B cell (primary cell): ENCODE data around the gene TRIM54. TPM values are rescaled to one million over a fixed set of nuclear protein-coding genes. Genes with fewer than 3 reads are reported as not detected.
A peak's percentile ranks its signal among the peaks of the same experiment; 100 is the strongest.

Source experiments
- ATAC-seq: fragments of 200-7000 bp; cut with Tn5 transposase; one replicate; pipeline ENCODE4 v1.10.0; 2021; ENCODE audit warnings: low read depth, mild to moderate bottlenecking, moderate number of reproducible peaks, moderate library complexity
- CTCF ChIA-PET: fragments of 350-600 bp; sonication (Branson Sonifier 250); formaldehyde crosslinking; loops from one replicate; lab custom pipeline; 2021; ENCODE audit warnings: antibody characterized with exemption, inconsistent platforms; lab: Charles Lee
- POLR2A ChIA-PET: fragments of 350-600 bp; sonication (Branson Sonifier 250); formaldehyde crosslinking; loops from one replicate; lab custom pipeline; 2021; ENCODE audit warnings: antibody characterized with exemption; lab: Charles Lee
- DNase-seq: peaks from one replicate; pipeline ENCODE4 v3.0.0; 2013
- H2AFZ ChIP-seq: 2 replicates; pipeline ENCODE4 v1.6.1; 2012; ENCODE audit warnings: mild to moderate bottlenecking, low read depth, low read length; ENCODE audit not compliant: insufficient read depth, poor library complexity, severe bottlenecking
- H3K27ac ChIP-seq, 2 donors: 1 replicate in 1 of 2; 2 replicates in 1 of 2; pipeline ENCODE4 v1.5.1; 2012 to 2013; ENCODE audit warnings: low read length in 2 of 2, mild to moderate bottlenecking in 2 of 2, moderate library complexity in 1 of 2
- H3K27me3 ChIP-seq, 4 experiments: fragments of 200-600 bp in 1 of 4; sonication (generic) in 1 of 4; replicated peaks in 1 of 4; 1 replicate in 2 of 4; 2 replicates in 2 of 4; pipeline versions ENCODE4 v1.6.1 to v1.7.0; 2013 to 2016; ENCODE audit warnings: low read length in 3 of 4, mild to moderate bottlenecking in 2 of 4, mixed read lengths in 1 of 4, moderate library complexity in 1 of 4; ENCODE audit not compliant: insufficient read depth in 4 of 4, control insufficient read depth in 3 of 4; ENCODE audit errors: control extremely low read depth in 1 of 4
- H3K36me3 ChIP-seq, 2 experiments: replicated peaks in 1 of 2; 1 replicate in 1 of 2; 2 replicates in 1 of 2; pipeline versions ENCODE4 v1.6.1 to v1.7.1; 2013; ENCODE audit warnings: low read length in 1 of 2; ENCODE audit not compliant: insufficient read depth in 2 of 2, control insufficient read depth in 1 of 2; ENCODE audit errors: control extremely low read depth in 1 of 2, extremely low read depth in 1 of 2
- H3K4me1 ChIP-seq, 2 donors: fragments of 200-600 bp in 1 of 2; sonication (generic) in 1 of 2; 1 replicate in 1 of 2; 2 replicates in 1 of 2; pipeline versions ENCODE4 v1.5.1 to v1.6.1; 2013 to 2017; ENCODE audit warnings: low read length in 2 of 2; ENCODE audit not compliant: control insufficient read depth in 2 of 2, insufficient read depth in 2 of 2
- H3K4me2 ChIP-seq: replicated peaks from 2 replicates; pipeline ENCODE3; 2012; ENCODE audit warnings: mild to moderate bottlenecking, low read depth, low read length; ENCODE audit not compliant: poor library complexity, severe bottlenecking
- H3K4me3 ChIP-seq, 5 experiments: fragments of 200-600 bp in 1 of 5; sonication (generic) in 1 of 5; 1 replicate in 3 of 5; 2 replicates in 2 of 5; pipeline versions ENCODE4 v1.5.1 to v1.7.0; 2011 to 2016; ENCODE audit warnings: low read length in 4 of 5, mild to moderate bottlenecking in 4 of 5, low read depth in 2 of 5, control low read depth in 1 of 5, moderate library complexity in 1 of 5; ENCODE audit not compliant: insufficient read depth in 1 of 5; ENCODE audit errors: control extremely low read depth in 1 of 5, extremely low read depth in 1 of 5
- H3K79me2 ChIP-seq: fragments of 200-600 bp; sonication (generic); one replicate; pipeline ENCODE4 v1.6.0; 2016; ENCODE audit warnings: low read length; ENCODE audit not compliant: control insufficient read depth, insufficient read depth
- H3K9ac ChIP-seq: fragments of 200-600 bp; sonication (generic); 2 replicates; pipeline ENCODE4 v1.6.1; 2017; ENCODE audit warnings: mild to moderate bottlenecking, low read length, moderate library complexity
- H3K9me3 ChIP-seq, 3 donors: one replicate each; pipeline versions ENCODE4 v1.6.1 to v1.7.1; 2013; ENCODE audit warnings: low read length in 2 of 3; ENCODE audit not compliant: control insufficient read depth in 2 of 3, insufficient read depth in 1 of 3; ENCODE audit errors: control extremely low read depth in 1 of 3
- H4K20me1 ChIP-seq: 2 replicates; pipeline ENCODE4 v1.6.0; 2012; ENCODE audit warnings: mild to moderate bottlenecking, low read length; ENCODE audit not compliant: insufficient read depth, control insufficient read depth, poor library complexity, severe bottlenecking
- H3K27ac Mint-ChIP-seq: one replicate; pipeline ENCODE4 v1.8.0; 2021; ENCODE audit warnings: mixed read lengths
- H3K27me3 Mint-ChIP-seq: one replicate; pipeline ENCODE4 v1.8.0; 2021; ENCODE audit warnings: mixed read lengths
- H3K4me1 Mint-ChIP-seq: one replicate; pipeline ENCODE4 v1.8.0; 2021; ENCODE audit warnings: mixed read lengths
- H3K4me3 Mint-ChIP-seq: one replicate; pipeline ENCODE4 v1.8.0; 2021; ENCODE audit warnings: mixed read lengths
- H3K9me3 Mint-ChIP-seq: one replicate; pipeline ENCODE4 v1.8.0; 2022; ENCODE audit warnings: mixed read lengths; ENCODE audit not compliant: insufficient read depth
- EZH2 ChIP-seq: IDR thresholded peaks from 2 replicates; pipeline ENCODE4 v1.6.1; 2012; ENCODE audit warnings: borderline replicate concordance, low read depth, mild to moderate bottlenecking, moderate library complexity, low read length; ENCODE audit not compliant: insufficient read depth, poor library complexity, severe bottlenecking
- WGBS: methylation state at CpG from one replicate; pipeline ENCODE4 v1.1.5; 2013; ENCODE audit warnings: missing lambda C conversion rate; ENCODE audit not compliant: insufficient coverage; 5-methylcytosine and 5-hydroxymethylcytosine counted together
- intact Hi-C: fragments of 100-400 bp; cut with micrococcal nuclease; formaldehyde crosslinking; loops from one replicate; pipeline ENCODE4 v1.10.0; 2022
- polyA plus RNA-seq: library from polyadenylated mRNA; depleted of rRNA; stranded (reverse); fragments of >200 nt; gene quantifications from 2 replicates; pipeline ENCODE4 v1.2.3, GENCODE V29; 2012
- total RNA-seq, 2 donors: library from RNA; stranded (reverse); fragments of 120-200 nt in 1 of 2; gene quantifications; 1 replicate in 1 of 2; 2 replicates in 1 of 2; pipeline versions ENCODE4 v1.2.3 to v1.2.4, GENCODE V29; 2013 to 2022
- TF ChIP-seq, protein P1 (sequence below): fragments of 200-600 bp; IDR thresholded peaks from one replicate; pipeline ENCODE4 v1.8.0; 2022; ENCODE audit warnings: antibody characterized with exemption, mild to moderate bottlenecking

Gene TRIM54
- total and polyA plus RNA-seq, 2 donors (not counting 1 experiment from before 2014, with no cell fraction given) = not detected

DNA sequence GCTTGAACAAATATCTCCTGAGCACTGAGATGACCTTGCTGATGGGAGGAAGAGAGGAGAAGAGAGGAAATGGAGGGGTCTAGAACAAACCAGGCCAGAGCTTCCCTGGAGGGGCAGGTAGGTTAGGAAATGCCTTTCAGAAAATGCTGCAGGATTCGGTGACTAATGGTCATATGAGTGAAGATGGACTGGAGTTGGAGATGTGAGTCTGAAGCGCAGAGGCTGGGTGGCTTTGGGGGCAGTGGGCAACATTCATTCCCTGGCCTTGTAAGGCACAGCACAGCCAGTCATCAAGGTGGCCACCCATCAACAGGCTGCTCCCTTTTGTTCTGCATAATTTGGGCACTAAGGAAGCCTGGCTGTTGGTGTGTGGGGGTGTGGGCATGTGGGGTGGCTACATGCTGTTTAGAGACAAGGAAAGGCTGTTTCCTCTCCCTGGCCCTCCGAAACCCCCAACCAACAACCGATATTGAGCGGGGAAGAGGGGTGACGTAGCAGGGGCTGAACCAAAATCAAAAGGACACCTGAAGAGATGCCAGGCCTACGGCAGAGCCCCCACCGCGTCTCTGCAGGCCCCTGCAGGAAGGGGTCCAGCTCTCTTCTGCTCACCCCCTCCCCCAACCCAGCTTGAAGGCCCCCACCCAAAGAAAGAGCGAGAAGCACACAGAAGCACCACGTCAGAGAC is 20.8 kb upstream of the TRIM54 start:
- Mint-ChIP-seq H3K9me3 (no peaks in the 10 kb centered on the region), H3K27me3 (peaks cover 67% of the 10 kb centered on the region), H3K4me1 (peaks cover 35% of the 10 kb centered on the region), H3K4me3 (peak overlapping the region; percentile 60), H3K27ac (peak overlapping the region; percentile 18)
- ChIA-PET POLR2A (no interaction called here), CTCF (interaction anchor here (0.5 kb wide), 1 partner anchor 418 kb away, joined by 3 read pairs; no protein-coding TSS in a partner anchor)
- peak overlapping the region; percentile 99 for H3K4me2 ChIP-seq
- no peaks in the 10 kb centered on the region for H3K36me3 ChIP-seq
- H3K79me2 ChIP-seq = no peaks in the 10 kb centered on the region
- no peaks in the 10 kb centered on the region for H4K20me1 ChIP-seq
- peaks cover 35 to 38% of the 10 kb centered on the region in 2 donors for H3K4me1 ChIP-seq
- no peak overlapping the region for H3K4me3 ChIP-seq
- intact Hi-C loops = loop anchor here (5.0 kb wide), 1 partner anchor 41 kb away; no protein-coding TSS in a partner anchor
- TF ChIP-seq, protein P1, sequence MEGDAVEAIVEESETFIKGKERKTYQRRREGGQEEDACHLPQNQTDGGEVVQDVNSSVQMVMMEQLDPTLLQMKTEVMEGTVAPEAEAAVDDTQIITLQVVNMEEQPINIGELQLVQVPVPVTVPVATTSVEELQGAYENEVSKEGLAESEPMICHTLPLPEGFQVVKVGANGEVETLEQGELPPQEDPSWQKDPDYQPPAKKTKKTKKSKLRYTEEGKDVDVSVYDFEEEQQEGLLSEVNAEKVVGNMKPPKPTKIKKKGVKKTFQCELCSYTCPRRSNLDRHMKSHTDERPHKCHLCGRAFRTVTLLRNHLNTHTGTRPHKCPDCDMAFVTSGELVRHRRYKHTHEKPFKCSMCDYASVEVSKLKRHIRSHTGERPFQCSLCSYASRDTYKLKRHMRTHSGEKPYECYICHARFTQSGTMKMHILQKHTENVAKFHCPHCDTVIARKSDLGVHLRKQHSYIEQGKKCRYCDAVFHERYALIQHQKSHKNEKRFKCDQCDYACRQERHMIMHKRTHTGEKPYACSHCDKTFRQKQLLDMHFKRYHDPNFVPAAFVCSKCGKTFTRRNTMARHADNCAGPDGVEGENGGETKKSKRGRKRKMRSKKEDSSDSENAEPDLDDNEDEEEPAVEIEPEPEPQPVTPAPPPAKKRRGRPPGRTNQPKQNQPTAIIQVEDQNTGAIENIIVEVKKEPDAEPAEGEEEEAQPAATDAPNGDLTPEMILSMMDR = no peak
- TF ChIP-seq EZH2 = peak; percentile 33
- WGBS = 73% methylated on average over 5 of the region's 11 CpGs
- DNase-seq = peak; percentile 29
- H3K9me3 ChIP-seq = peaks cover 0 to 8% (median 0%) of the 10 kb centered on the region in 3 donors
- H3K27ac ChIP-seq = no peak overlapping the region
- no peak for ATAC-seq
- H2AFZ ChIP-seq = no peak overlapping the region
- no peak overlapping the region for H3K9ac ChIP-seq
- peaks cover 0 to 90% (median 36%) of the 10 kb centered on the region in 4 experiments for H3K27me3 ChIP-seq

DNA sequence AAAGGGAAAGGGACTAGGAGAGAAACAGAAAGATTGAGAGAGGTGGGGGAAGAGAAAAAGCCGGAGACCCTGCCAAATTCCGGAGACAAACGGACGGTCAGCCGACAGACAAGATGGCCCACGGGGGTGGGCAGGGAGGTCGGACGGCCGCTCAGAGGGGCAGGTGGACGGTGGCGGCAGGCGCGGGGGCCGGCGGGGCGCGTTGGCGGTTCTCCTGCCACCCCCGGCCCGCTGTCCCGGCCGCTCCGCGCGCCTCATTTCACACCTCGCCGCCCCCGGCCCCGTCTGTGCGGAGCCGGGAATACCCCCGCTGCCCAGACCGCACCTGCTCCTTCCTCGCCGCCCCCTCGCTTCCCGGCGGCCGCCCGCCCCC is 20.3 kb upstream of the TRIM54 start:
- intact Hi-C loops = loop anchor here (5.0 kb wide), 1 partner anchor 40 kb away; no protein-coding TSS in a partner anchor
- peak overlapping the region; percentile 99 for H3K4me2 ChIP-seq
- H3K4me1 ChIP-seq = peaks cover 35 to 38% of the 10 kb centered on the region in 2 donors
- TF ChIP-seq EZH2 = no peak
- TF ChIP-seq, protein P1 = no peak
- H3K27me3 ChIP-seq = peaks cover 0 to 89% (median 34%) of the 10 kb centered on the region in 4 experiments
- ChIA-PET POLR2A (no interaction called here), CTCF (interaction anchor here (0.5 kb wide), 1 partner anchor 418 kb away, joined by 3 read pairs; no protein-coding TSS in a partner anchor)
- ATAC-seq (no peak), DNase-seq (peak; percentile 36)
- H3K9me3 ChIP-seq = peaks cover 0 to 8% (median 0%) of the 10 kb centered on the region in 3 donors
- peaks cover 35% of the 10 kb centered on the region for H3K4me1 Mint-ChIP-seq
- H3K9me3 Mint-ChIP-seq = no peaks in the 10 kb centered on the region
- no peak overlapping the region for H3K27ac Mint-ChIP-seq
- H3K4me3 Mint-ChIP-seq = peak overlapping the region; percentile 60
- H3K9ac ChIP-seq = peak overlapping the region; percentile 74
- WGBS = 5% methylated on average over 40 of the region's 40 CpGs
- H3K27me3 Mint-ChIP-seq = peaks cover 62% of the 10 kb centered on the region
- H3K4me3 ChIP-seq = no peak overlapping the region
- H3K79me2 ChIP-seq = no peaks in the 10 kb centered on the region
- H3K27ac ChIP-seq = no peak overlapping the region
- peak overlapping the region; percentile 76 for H2AFZ ChIP-seq
- H3K36me3 ChIP-seq = no peaks in the 10 kb centered on the region
- no peaks in the 10 kb centered on the region for H4K20me1 ChIP-seq
